B cell (primary cell): Measurements from ENCODE around the gene PURB. TPM values are rescaled to one million over a fixed set of nuclear protein-coding genes. Genes with fewer than 3 reads are reported as not detected.
A peak's percentile ranks its signal among the peaks of the same experiment; 100 is the strongest.

Experiments used
- ATAC-seq: fragments of 200-7000 bp; cut with Tn5 transposase; one replicate; pipeline ENCODE4 v1.10.0; 2021; ENCODE audit warnings: low read depth, mild to moderate bottlenecking, moderate number of reproducible peaks, moderate library complexity
- CTCF ChIA-PET: fragments of 350-600 bp; sonication (Branson Sonifier 250); formaldehyde crosslinking; loops from one replicate; lab custom pipeline; 2021; ENCODE audit warnings: antibody characterized with exemption, inconsistent platforms; lab: Charles Lee
- POLR2A ChIA-PET: fragments of 350-600 bp; sonication (Branson Sonifier 250); formaldehyde crosslinking; loops from one replicate; lab custom pipeline; 2021; ENCODE audit warnings: antibody characterized with exemption; lab: Charles Lee
- DNase-seq: peaks from one replicate; pipeline ENCODE4 v3.0.0; 2013
- H2AFZ ChIP-seq: 2 replicates; pipeline ENCODE4 v1.6.1; 2012; ENCODE audit warnings: mild to moderate bottlenecking, low read depth, low read length; ENCODE audit not compliant: insufficient read depth, poor library complexity, severe bottlenecking
- H3K27ac ChIP-seq, 2 donors: 1 replicate in 1 of 2; 2 replicates in 1 of 2; pipeline ENCODE4 v1.5.1; 2012 to 2013; ENCODE audit warnings: low read length in 2 of 2, mild to moderate bottlenecking in 2 of 2, moderate library complexity in 1 of 2
- H3K27me3 ChIP-seq, 4 experiments: fragments of 200-600 bp in 1 of 4; sonication (generic) in 1 of 4; replicated peaks in 1 of 4; 1 replicate in 2 of 4; 2 replicates in 2 of 4; pipeline versions ENCODE4 v1.6.1 to v1.7.0; 2013 to 2016; ENCODE audit warnings: low read length in 3 of 4, mild to moderate bottlenecking in 2 of 4, mixed read lengths in 1 of 4, moderate library complexity in 1 of 4; ENCODE audit not compliant: insufficient read depth in 4 of 4, control insufficient read depth in 3 of 4; ENCODE audit errors: control extremely low read depth in 1 of 4
- H3K36me3 ChIP-seq, 2 experiments: replicated peaks in 1 of 2; 1 replicate in 1 of 2; 2 replicates in 1 of 2; pipeline versions ENCODE4 v1.6.1 to v1.7.1; 2013; ENCODE audit warnings: low read length in 1 of 2; ENCODE audit not compliant: insufficient read depth in 2 of 2, control insufficient read depth in 1 of 2; ENCODE audit errors: control extremely low read depth in 1 of 2, extremely low read depth in 1 of 2
- H3K4me1 ChIP-seq, 2 donors: fragments of 200-600 bp in 1 of 2; sonication (generic) in 1 of 2; 1 replicate in 1 of 2; 2 replicates in 1 of 2; pipeline versions ENCODE4 v1.5.1 to v1.6.1; 2013 to 2017; ENCODE audit warnings: low read length in 2 of 2; ENCODE audit not compliant: control insufficient read depth in 2 of 2, insufficient read depth in 2 of 2
- H3K4me2 ChIP-seq: replicated peaks from 2 replicates; pipeline ENCODE3; 2012; ENCODE audit warnings: mild to moderate bottlenecking, low read depth, low read length; ENCODE audit not compliant: poor library complexity, severe bottlenecking
- H3K4me3 ChIP-seq, 5 experiments: fragments of 200-600 bp in 1 of 5; sonication (generic) in 1 of 5; 1 replicate in 3 of 5; 2 replicates in 2 of 5; pipeline versions ENCODE4 v1.5.1 to v1.7.0; 2011 to 2016; ENCODE audit warnings: low read length in 4 of 5, mild to moderate bottlenecking in 4 of 5, low read depth in 2 of 5, control low read depth in 1 of 5, moderate library complexity in 1 of 5; ENCODE audit not compliant: insufficient read depth in 1 of 5; ENCODE audit errors: control extremely low read depth in 1 of 5, extremely low read depth in 1 of 5
- H3K79me2 ChIP-seq: fragments of 200-600 bp; sonication (generic); one replicate; pipeline ENCODE4 v1.6.0; 2016; ENCODE audit warnings: low read length; ENCODE audit not compliant: control insufficient read depth, insufficient read depth
- H3K9ac ChIP-seq: fragments of 200-600 bp; sonication (generic); 2 replicates; pipeline ENCODE4 v1.6.1; 2017; ENCODE audit warnings: mild to moderate bottlenecking, low read length, moderate library complexity
- H3K9me3 ChIP-seq, 3 donors: one replicate each; pipeline versions ENCODE4 v1.6.1 to v1.7.1; 2013; ENCODE audit warnings: low read length in 2 of 3; ENCODE audit not compliant: control insufficient read depth in 2 of 3, insufficient read depth in 1 of 3; ENCODE audit errors: control extremely low read depth in 1 of 3
- H4K20me1 ChIP-seq: 2 replicates; pipeline ENCODE4 v1.6.0; 2012; ENCODE audit warnings: mild to moderate bottlenecking, low read length; ENCODE audit not compliant: insufficient read depth, control insufficient read depth, poor library complexity, severe bottlenecking
- H3K27ac Mint-ChIP-seq: one replicate; pipeline ENCODE4 v1.8.0; 2021; ENCODE audit warnings: mixed read lengths
- H3K27me3 Mint-ChIP-seq: one replicate; pipeline ENCODE4 v1.8.0; 2021; ENCODE audit warnings: mixed read lengths
- H3K4me1 Mint-ChIP-seq: one replicate; pipeline ENCODE4 v1.8.0; 2021; ENCODE audit warnings: mixed read lengths
- H3K4me3 Mint-ChIP-seq: one replicate; pipeline ENCODE4 v1.8.0; 2021; ENCODE audit warnings: mixed read lengths
- H3K9me3 Mint-ChIP-seq: one replicate; pipeline ENCODE4 v1.8.0; 2022; ENCODE audit warnings: mixed read lengths; ENCODE audit not compliant: insufficient read depth
- CTCF ChIP-seq: fragments of 200-600 bp; IDR thresholded peaks from one replicate; pipeline ENCODE4 v1.8.0; 2022; ENCODE audit warnings: antibody characterized with exemption, mild to moderate bottlenecking
- EZH2 ChIP-seq: IDR thresholded peaks from 2 replicates; pipeline ENCODE4 v1.6.1; 2012; ENCODE audit warnings: borderline replicate concordance, low read depth, mild to moderate bottlenecking, moderate library complexity, low read length; ENCODE audit not compliant: insufficient read depth, poor library complexity, severe bottlenecking
- WGBS: methylation state at CpG from one replicate; pipeline ENCODE4 v1.1.5; 2013; ENCODE audit warnings: missing lambda C conversion rate; ENCODE audit not compliant: insufficient coverage; 5-methylcytosine and 5-hydroxymethylcytosine counted together
- intact Hi-C: fragments of 100-400 bp; cut with micrococcal nuclease; formaldehyde crosslinking; loops from one replicate; pipeline ENCODE4 v1.10.0; 2022
- polyA plus RNA-seq: library from polyadenylated mRNA; depleted of rRNA; stranded (reverse); fragments of >200 nt; gene quantifications from 2 replicates; pipeline ENCODE4 v1.2.3, GENCODE V29; 2012
- total RNA-seq, 2 donors: library from RNA; stranded (reverse); fragments of 120-200 nt in 1 of 2; gene quantifications; 1 replicate in 1 of 2; 2 replicates in 1 of 2; pipeline versions ENCODE4 v1.2.3 to v1.2.4, GENCODE V29; 2013 to 2022

Gene PURB
- total and polyA plus RNA-seq, 2 donors (not counting 1 experiment from before 2014, with no cell fraction given): 6.4 to 28.6 TPM

- H3K27ac ChIP-seq: no peak overlapping the region
- peaks cover 63% of the 10 kb centered on the region for H3K4me1 Mint-ChIP-seq
- ATAC-seq: no peak
- H3K4me1 ChIP-seq: peaks cover 49 to 54% of the 10 kb centered on the region in 2 donors
- H3K4me2 ChIP-seq: peak overlapping the region; percentile 19
- intact Hi-C loops: no loop called here
- H3K9me3 Mint-ChIP-seq: no peaks in the 10 kb centered on the region
- H2AFZ ChIP-seq: no peak overlapping the region
- no peaks in the 10 kb centered on the region for H3K27me3 Mint-ChIP-seq
- peaks cover 41% of the 10 kb centered on the region for H3K79me2 ChIP-seq
- H3K4me3 ChIP-seq: no peak overlapping the region
- POLR2A ChIA-PET: no interaction called here
- no peak for DNase-seq
- H3K27ac Mint-ChIP-seq: no peak overlapping the region
- peaks cover 4% of the 10 kb centered on the region for H4K20me1 ChIP-seq
- peaks cover 0 to 3% of the 10 kb centered on the region in 2 experiments for H3K36me3 ChIP-seq
- H3K27me3 ChIP-seq: no peaks in the 10 kb centered on the region
- WGBS: no CpG with 5 or more reads among the region's 3 CpGs
- TF ChIP-seq EZH2 (no peak), CTCF (no peak)
- H3K9me3 ChIP-seq: peaks cover 0 to 9% (median 8%) of the 10 kb centered on the region in 3 donors
- no peak overlapping the region for H3K9ac ChIP-seq
- CTCF ChIA-PET: interaction anchor here (0.6 to 3.6 kb wide), 4 partner anchors 25 to 253 kb away, joined by 3 to 20 read pairs (median 6); partner anchors contain the start of gene H2AZ2
- H3K4me3 Mint-ChIP-seq: peak overlapping the region; percentile 96
Measured at GRCh38 chr7:44882899-44883298, 2.4 kb downstream of the PURB start.

GRCh38 chr7:44881610-44882009, 3.7 kb downstream of the PURB start:
- ChIA-PET POLR2A (interaction anchor here (0.5 kb wide), 1 partner anchor 22 kb away, joined by 4 read pairs; no protein-coding TSS in a partner anchor), CTCF (interaction anchor here (1.0 to 3.6 kb wide), 4 partner anchors 24 to 47 kb away, joined by 6 to 20 read pairs (median 7); partner anchors contain the start of gene H2AZ2)
- Mint-ChIP-seq H3K27ac (no peak overlapping the region), H3K9me3 (no peaks in the 10 kb centered on the region), H3K27me3 (no peaks in the 10 kb centered on the region), H3K4me3 (peak overlapping the region; percentile 49), H3K4me1 (peaks cover 64% of the 10 kb centered on the region)
- peaks cover 4% of the 10 kb centered on the region for H4K20me1 ChIP-seq
- H3K4me2 ChIP-seq: peak overlapping the region; percentile 42
- intact Hi-C loops: no loop called here
- TF ChIP-seq EZH2 (no peak), CTCF (no peak)
- no peaks in the 10 kb centered on the region for H3K27me3 ChIP-seq
- H3K36me3 ChIP-seq: peaks cover 0 to 3% of the 10 kb centered on the region in 2 experiments
- H3K4me3 ChIP-seq: peak overlapping the region in 1 of 5 experiments; percentile 41
- peaks cover 48 to 49% of the 10 kb centered on the region in 2 donors for H3K4me1 ChIP-seq
- no peak overlapping the region for H3K9ac ChIP-seq
- H3K79me2 ChIP-seq: peaks cover 41% of the 10 kb centered on the region
- H2AFZ ChIP-seq: no peak overlapping the region
- H3K9me3 ChIP-seq: peaks cover 0 to 9% (median 8%) of the 10 kb centered on the region in 3 donors
- peak overlapping the region in 1 of 2 donors; percentile 4 for H3K27ac ChIP-seq
- no peak for DNase-seq
- ATAC-seq: no peak
